Activated CD4-positive, alpha-beta T cell treated with anti-CD3 and anti-CD28 coated beads for 24 hours (primary cell): ENCODE results near the gene DRC7.
"Not testable (repeated sequence)": the region's sequence is repeated elsewhere in the genome, so short reads cannot be mapped to it uniquely, and the experiment has no call there.

Experiments
- DNase-seq, 2 donors: peaks; one replicate each; pipeline ENCODE4 v3.0.0-alpha.2; 2020; ENCODE audit warnings: low read depth in 2 of 2

The DRC7 gene

DNA sequence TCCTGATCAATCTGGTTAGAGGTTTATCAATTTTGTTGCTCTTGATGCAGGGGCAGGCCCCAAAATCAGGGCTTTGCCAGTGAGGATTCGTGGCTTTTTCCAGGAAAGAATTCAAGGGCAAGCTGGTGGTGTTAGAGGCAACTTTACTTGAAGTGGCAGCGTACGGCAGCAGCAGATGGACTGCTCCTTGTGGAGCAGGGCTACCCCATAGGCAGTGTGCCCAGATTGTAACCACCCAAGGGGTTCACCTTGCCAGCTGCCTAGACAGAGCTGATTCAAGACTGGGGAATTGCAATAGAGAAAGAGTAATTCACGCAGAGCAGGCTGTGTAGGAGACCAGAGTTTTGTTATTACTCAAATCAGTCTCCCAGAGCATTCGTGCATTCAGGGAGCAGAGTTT is 16.7 kb downstream of the DRC7 start:
- no peak for DNase-seq

DNA sequence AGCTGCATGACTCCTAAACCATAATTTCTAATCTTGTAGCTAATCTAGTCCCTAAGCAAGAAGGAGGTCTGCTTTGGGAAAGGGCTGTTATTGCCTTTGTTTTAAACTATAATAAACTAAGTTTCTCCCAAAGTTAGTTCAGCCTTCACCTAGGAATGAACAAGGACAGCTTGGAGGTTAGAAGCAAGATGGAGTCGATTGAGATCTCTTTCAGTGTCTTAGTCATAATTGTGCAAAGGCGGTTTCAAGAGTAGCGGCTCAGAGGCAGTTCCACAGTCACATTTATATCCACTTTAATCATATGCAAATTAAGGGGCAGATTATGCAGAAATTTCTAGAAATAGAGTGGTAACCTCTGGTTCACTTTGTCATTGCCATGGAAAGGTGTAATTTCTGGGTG is 17.4 kb downstream of the DRC7 start:
- no peak for DNase-seq

DNA sequence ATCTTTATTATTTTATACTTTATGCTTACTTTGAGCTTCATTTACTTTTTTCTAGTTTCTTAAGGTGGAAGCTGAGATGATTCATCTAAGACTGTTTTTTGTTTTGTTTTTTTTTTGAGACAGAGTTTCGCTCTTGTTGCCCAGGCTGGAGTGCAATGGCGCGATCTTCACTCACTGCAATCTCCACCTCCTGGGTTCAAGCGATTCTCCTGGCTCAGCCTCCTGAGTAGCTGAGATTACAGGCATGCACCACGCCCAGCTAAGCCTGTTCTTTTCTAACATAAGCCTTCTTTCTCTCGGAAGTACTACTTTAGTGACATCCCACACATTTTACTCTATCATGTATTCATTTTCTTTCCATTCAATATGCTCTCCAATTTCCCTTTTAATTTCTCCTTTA is 18.0 kb downstream of the DRC7 start:
- DNase-seq = not testable (repeated sequence)

DNA sequence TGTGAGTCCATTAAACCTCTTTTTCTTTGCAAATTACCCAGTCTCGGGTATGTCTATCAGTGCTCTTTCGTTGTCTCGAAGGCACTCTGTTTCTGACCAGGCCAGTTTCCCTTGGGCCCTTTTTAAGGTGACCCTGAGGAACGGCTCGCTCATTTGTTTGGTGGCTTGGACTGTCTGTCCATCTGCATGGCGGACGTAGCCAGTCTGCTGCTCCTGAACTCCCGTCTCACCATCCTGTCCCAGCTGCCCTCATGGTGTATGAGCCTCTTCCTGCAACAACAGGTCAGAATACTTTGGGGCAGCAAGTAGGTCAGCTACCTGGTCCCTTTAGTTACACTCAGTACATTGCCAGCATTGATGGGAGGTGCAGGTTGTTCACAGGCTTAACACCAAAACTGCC is 19.0 kb downstream of the DRC7 start:
- DNase-seq = no peak

DNA sequence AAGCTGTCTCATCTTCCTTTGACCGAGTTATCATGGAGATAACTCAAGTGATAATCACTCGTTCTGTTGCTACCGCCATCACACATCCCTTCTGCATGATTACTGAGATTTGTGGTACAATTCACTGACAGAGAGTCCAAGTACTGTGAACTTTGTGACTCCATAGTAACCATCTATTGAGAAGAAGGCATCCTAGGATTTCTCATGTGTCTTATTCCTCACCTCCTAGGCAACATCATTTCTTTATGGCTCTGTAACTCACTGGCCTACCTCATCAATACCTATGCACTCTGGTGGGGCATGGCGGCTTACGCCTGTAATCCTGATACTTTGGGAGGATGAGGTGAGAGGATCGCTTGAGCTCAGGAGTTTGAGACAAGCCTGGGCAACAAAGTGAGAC is 19.4 kb downstream of the DRC7 start:
- no peak for DNase-seq

DNA sequence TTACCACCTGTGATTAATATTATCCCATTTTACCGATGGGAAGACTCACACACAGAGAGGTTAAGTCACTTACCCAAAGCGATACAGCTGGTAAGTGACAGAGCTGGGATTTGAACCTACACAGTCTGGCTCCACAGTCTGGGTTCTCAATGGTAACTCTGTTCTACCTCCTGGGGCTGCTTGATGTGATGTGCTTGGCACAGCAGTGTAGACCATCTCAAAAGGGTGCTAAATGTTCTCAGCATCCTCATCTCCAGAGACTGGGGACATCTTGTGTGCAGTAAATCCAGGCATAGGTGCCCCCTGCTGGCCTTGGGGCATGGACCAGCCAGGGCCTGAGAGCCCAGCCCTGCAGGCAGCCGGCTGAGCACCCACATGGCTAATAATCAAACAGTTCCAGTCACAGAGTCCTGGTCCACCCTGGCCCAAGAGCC is 25.6 kb downstream of the DRC7 start:
- peak in 1 of 2 donors; percentile 23 for DNase-seq

DNA sequence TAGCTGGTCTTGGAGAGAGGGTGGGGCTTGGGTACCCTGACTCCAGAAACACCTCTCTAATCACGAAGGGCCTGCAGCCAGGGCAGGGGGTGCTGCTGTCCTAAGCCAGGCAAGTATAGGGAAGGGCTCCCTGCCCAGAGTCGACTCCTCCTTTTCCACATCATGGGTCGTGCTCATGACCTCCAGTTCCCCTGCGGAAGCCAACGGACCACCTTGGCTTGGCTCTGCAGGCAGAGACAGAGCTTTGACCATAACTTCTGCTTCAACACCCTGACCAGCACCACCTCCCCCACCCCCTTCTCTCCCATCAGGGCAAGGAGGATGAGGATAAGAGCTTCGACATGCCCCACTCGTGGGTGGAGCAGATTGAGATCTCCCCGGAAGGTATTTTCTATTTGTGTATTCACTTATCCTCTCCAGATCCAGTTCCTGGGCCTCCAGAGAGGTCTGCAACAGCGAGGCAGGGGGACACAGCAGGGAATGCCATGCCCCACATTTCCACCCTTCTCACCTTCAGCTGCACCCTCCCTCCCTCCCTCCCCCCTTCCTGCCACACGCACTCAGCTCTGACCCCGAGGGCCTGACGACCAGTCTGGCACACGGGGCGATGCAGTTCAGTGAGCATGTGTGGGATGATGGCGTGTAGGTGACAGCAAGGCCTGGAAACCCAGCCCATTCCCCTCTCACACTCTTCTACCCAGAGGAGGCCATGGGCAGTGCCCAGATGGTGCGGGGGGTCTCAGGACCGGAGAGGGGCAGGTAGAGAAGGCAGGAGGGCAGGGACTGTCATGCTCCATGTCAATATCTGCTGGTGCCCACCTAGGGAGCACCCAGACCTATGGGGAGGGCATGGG is 27.0 kb downstream of the DRC7 start:
- DNase-seq = no peak

DNA sequence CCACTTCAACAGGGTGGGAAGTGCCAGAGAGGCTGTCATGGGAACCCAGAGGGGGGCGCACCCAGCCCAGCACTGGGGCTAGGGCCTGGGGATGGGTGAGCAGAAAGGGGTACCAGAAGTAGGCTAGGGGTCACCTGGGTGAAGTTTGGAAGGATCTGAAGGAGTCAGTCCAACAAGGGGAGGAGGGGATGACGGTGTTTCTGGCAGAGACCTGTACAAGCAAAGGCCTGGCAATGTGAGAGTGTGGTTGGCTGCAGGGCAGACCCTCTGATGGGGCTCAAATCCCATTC is 27.5 kb downstream of the DRC7 start:
- DNase-seq = no peak

DNA sequence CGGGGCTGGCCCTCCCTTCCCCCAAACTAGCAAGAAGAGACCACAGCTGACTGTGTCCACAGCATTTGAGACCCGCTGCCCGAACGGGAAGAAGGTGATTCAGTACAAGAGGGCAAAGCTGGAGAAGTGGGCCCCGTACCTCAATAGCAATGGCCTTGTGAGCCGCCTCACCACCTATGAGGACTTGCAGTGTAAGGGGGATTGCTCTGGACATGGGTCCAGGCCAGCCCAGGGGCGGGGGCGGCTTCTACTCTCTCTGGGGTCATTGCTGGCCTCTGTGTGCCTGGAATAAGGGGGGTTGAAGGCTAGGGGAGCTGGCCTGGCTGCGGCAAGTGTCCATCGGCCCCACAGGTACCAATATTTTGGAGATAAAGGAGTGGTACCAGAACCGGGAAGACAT is 28.0 kb downstream of the DRC7 start:
- DNase-seq = no peak

DNA sequence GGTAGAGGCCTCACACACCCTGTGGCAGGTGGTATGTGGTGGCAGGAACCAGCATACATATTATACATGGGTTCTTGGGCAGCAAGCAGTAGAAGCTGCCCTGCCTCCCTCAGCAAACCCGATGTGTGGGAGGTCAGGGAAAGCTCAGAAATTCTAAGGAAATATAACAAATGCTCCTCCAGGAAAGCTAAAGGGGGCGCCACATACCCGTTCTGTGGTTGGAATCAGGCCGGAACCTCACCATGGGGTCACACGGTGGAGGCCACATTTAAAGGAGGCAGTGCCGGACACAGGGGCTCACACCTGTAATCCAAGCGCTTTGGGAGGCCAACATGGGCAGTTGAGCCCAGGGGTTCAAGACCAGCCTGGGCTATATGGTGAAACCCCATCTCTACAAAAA is 28.6 kb downstream of the DRC7 start:
- no peak for DNase-seq

DNA sequence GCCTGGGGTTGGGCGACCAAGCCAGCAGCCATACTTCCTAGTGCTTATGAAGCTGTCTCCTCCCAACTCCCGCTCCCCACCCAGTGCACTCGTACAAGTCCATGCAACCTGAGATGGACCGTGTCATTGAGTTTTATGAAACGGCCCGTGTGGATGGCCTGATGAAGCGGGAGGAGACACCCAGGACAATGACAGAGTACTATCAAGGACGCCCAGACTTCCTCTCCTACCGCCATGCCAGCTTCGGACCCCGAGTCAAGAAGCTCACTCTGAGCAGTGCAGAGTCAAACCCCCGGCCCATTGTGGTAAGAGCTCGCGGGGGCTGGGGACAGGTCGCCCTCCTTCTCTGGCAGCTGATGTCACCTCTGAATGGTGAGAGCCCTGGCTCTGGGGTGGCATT is 29.9 kb downstream of the DRC7 start:
- DNase-seq = no peak

DNA sequence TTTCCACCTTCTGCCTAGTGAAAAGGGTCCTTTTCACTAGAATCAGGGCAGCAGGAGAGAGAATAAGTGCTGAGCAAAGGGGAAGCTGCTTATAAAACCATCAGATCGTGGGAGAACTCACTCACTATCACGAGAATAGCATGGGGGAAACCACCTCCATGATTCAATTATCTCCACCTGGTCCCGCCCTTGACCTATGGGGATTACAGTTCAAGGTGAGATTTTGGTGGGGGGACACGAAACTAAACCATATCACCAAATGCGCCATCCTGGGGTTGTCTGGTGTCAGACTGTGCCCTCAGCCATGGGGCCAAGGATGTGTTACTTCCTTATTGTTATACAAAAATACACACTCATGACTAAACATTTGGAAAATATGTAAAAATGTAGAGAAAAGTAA is 30.5 kb downstream of the DRC7 start:
- DNase-seq = no peak

DNA sequence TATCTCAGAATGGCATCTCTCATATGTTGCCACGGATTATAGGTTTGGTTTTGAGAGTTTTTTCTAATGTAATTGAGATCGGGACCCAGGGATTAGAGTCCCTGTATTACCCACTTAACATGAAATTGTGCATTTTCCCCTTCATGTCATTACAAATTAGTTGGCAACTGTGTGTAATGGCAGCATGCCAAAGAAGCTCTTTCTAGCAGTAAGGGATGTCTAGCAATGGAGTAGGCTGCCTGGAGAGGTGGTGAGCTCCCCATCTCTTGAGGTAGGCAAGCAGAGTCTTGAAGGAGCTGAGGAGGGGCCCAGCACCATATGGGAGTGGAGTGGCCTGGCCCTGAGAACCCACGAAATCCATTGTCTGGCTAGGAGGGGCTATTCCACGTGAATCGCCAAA is 30.9 kb downstream of the DRC7 start:
- DNase-seq = no peak

DNA sequence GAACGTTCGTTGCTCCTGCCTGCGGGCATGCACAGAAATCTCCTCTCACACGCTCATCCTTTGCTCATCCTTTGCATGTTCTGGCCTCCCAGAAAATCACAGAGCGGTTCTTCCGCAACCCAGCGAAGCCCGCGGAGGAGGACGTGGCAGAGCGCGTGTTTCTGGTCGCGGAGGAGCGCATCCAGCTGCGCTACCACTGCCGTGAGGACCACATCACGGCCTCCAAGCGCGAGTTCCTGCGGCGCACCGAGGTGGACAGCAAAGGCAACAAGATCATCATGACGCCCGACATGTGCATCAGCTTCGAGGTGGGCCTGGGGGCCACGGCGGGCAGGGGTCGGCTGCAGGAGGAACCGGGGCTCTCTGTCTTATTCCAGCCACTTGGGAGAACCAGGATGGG is 31.4 kb downstream of the DRC7 start:
- no peak for DNase-seq

DNA sequence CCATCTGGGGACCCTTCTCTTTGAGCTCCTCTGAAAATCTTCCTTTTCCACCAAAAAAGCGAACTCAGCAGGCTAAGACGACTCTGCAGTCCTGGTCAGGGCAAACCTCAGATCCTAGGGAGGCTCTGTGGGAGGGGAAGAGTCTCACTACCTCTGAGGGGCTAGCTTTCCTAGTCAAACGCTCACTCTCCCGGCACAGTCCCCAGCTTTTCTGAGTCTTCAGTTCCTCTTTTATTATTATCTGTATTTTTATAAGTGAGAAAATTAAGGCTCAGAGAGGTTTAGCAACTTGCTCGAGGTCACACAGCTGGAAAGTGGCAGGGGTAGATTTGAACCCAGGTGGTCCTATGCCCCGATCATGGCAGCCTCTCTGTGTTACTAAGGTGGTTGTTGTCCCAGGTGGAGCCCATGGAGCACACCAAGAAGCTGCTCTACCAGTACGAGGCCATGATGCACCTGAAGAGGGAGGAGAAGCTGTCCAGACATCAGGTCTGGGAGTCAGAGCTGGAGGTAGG is 31.9 kb downstream of the DRC7 start:
- no peak for DNase-seq

DNA sequence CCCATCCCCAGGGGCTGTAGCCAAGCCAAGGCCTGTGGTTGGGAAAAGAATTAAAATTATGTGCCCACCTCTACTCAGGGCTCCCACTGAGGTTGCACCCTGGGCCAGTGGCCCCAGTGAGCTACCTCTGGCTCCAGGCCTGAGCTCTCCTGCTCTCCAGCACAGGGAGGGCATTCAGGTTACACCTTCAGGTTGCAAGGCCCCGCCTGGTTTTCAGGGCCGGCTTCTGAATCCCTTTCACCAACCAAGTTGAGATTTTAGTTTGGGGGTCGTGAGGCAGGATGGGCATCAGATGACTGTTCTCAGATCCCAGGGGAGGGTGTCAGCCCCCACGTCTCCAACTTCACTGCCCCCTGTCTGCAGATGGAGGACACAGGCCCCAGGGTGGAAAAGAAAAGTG is 33.0 kb downstream of the DRC7 start:
- DNase-seq = no peak

DNA sequence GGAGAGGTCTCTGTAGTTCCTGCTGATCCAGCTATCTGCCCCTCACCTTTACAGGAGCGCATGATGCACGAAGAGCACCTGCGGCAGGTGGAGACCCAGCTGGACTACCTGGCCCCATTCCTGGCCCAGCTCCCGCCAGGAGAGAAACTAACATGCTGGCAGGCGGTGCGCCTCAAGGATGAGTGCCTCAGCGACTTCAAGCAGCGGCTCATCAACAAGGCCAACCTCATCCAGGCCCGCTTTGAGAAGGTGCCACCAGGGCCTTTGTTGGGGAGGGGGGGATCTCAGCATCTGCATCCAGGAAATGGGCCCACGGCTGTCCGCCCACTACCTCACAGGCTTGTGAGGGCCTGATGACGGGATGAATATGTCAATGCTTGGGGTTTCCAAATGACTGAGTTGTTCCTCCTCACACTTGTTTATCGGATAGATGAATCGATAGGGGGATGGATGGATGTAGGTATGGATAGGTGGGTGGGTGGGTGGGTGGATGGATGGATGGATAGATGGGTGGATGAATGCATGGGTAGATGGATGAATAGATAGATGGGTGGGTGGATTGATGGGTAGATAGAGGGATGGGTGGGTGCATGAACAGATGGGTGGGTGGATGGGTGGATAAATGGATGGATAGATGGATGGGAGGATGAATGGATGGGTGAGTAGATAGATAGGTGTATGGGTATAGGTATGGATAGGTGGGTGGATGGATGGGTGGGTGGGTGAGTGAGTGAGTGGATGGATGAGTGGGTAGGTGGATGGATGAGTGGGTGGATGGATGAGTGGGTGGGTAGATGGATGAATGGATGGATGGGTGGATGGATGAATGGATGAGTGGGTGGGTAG is 34.0 kb downstream of the DRC7 start:
- DNase-seq = no peak

DNA sequence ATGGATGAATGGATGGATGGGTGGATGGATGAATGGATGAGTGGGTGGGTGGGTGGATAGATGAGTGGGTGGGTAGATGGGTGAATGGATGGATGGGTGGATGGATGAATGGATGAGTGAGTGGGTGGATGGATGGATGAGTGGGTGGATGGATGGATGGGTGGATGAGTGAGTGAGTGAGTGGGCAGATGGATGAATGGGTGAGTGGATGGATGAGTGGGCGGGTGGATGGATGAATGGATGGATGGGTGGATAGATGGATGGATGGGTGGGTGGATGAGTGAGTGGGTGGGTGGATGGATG is 34.5 kb downstream of the DRC7 start:
- DNase-seq = no peak

DNA sequence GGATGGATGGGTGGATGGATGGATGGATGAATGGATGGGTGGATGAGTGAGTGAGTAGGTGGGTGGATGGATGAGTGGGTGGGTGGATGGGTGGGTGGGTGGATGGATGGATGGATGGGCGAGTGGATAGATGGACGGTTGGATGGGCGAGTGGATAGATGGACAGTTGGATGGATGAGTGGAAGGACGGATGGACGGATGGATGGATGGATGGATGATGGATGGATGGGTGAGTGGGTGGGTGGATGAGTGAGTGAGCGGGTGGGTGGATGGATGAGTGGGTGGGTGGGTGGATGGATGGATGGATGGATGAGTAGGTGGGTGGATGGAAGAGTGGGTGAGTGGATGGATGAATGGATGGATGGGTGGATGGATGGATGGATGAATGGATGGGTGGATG is 35.2 kb downstream of the DRC7 start:
- DNase-seq = not testable (repeated sequence)

DNA sequence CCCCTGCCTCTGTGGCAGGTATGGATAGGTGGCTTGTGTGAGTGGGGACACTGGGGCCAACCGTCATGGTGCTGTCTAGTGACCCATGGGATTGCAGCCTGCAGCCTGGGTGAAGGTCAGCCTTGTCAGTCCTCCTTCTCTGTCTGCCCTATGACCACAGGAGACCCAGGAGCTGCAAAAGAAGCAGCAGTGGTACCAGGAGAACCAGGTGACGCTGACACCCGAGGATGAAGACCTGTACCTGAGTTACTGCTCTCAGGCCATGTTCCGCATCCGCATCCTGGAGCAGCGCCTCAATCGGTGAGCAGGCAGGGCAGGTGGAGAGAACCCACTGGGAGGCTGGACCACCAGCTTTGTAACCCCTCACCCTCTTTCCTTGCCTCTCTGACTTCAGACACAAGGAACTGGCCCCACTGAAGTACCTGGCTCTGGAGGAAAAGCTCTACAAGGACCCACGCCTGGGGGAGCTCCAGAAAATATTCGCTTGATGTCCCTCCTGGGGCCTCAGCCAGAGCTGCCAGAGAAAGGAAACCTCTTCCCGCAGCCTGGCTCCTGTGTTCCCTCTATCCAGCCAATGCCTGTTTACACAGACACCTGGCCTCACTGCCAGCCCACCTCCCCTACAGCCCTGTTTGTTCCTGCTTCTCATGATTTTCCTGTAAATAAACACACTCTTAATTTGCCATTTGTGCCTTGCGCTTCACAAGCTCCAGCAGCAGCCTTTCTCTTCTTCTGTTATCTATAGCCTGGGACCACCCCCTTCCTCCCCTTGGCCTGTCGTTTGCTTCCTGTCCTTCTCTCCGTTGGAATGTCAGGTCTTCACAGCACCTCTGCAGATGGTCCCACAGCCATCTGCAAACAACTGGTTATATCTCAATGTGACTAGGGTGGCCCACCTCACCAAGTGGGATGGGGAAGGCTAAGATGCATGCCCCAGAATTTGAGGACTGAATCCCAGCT is 36.4 kb downstream of the DRC7 start:
- no peak for DNase-seq

DNA sequence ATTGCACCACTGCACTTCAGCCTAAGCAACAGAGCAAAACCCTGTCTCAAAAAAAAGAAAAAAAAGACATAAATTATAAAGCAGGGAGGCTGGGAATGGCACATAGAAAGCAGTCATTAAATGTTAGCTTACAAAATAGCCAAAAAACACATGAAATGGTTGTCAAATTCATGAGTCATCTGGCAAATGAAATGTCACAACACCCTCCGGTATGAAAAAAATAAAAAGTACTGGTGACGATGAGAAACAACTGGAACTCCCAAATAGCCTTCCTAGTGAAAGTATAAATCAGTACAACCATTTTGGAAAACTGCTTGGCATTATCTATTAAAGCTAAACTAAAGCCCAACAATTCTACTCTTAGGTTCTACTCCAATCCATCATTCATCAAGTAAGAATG is 37.4 kb downstream of the DRC7 start:
- no peak for DNase-seq

DNA sequence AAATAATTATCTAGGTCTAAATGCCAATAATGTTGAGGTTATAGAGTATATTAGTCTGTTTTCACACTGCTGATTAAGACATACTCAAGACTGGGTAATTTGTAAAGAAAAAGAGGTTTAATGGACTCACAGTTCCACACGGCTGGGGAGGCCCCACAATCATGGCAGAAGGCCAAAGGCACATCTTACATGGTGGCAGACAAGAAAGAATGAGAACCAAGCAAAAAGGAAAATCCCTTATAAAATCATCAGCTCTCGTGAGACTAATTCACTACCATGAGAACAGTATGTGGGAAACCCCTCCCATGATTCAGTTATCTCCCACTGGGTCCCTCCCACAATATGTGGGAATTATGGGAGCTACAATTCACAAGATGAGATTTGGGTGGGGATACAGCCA is 38.1 kb downstream of the DRC7 start:
- no peak for DNase-seq
